Left lung (tissue), 10 donors: ENCODE measurements around the gene ZGPAT. TPM values are rescaled to one million over a fixed set of nuclear protein-coding genes. Genes with fewer than 3 reads are reported as not detected.

Experiments used
- ATAC-seq: fragments of 200-7000 bp; cut with Tn5 transposase; one replicate; pipeline ENCODE4 v1.9.1; 2020; ENCODE audit warnings: moderate library complexity
- DNase-seq, 4 donors: peaks; one replicate each; pipeline ENCODE4 v3.0.0-alpha.2; 2013 to 2020
- H3K27ac ChIP-seq, 2 donors: fragments of 200-600 bp; sonication (generic) in 1 of 2; one replicate each; pipeline versions ENCODE4 v1.5.0 to v1.8.0; 2020 to 2021
- H3K27me3 ChIP-seq, 2 donors: fragments of 200-600 bp; sonication (generic) in 1 of 2; one replicate each; pipeline versions ENCODE4 v1.5.0 to v1.8.0; 2020 to 2021
- H3K36me3 ChIP-seq, 2 donors: fragments of 200-600 bp; sonication (generic) in 1 of 2; one replicate each; pipeline versions ENCODE4 v1.5.0 to v1.8.0; 2020 to 2021
- H3K4me1 ChIP-seq, 2 donors: fragments of 200-600 bp; one replicate each; pipeline ENCODE4 v1.8.0; 2021
- H3K4me3 ChIP-seq, 2 donors: fragments of 200-600 bp; sonication (generic) in 1 of 2; one replicate each; pipeline versions ENCODE4 v1.5.0 to v1.8.0; 2020 to 2021; ENCODE audit warnings: mild to moderate bottlenecking in 1 of 2
- H3K9me3 ChIP-seq, 2 donors: fragments of 200-600 bp; sonication (generic) in 1 of 2; one replicate each; pipeline versions ENCODE4 v1.5.0 to v1.8.0; 2020 to 2021
- intact Hi-C, 2 donors: fragments of 100-400 bp; cut with DNase I; formaldehyde crosslinking; loops; one replicate each; pipeline versions ENCODE4 v1.11.2 to v1.14.2; 2022
- polyA plus RNA-seq, 6 donors: library from polyadenylated mRNA; unstranded; fragments of 120-200 nt; gene quantifications; one replicate each; pipeline ENCODE4 v1.2.1, GENCODE V29; 2013; ENCODE audit not compliant: insufficient read length in 6 of 6
- total RNA-seq, 2 donors: library from RNA; stranded (reverse); fragmentation: NEBNext Ultra II Directional; extraction: Animal tissue kit (Norgen Biotek cat#: 25700); gene quantifications; one replicate each; pipeline ENCODE4 v1.2.1, GENCODE V29; 2021
- TF ChIP-seq, protein P1 (sequence below), 2 donors: fragments of 200-600 bp; sonication (generic) in 1 of 2; IDR thresholded peaks; one replicate each; pipeline versions ENCODE4 v1.5.0 to v1.8.0; 2021; ENCODE audit warnings: antibody characterized with exemption in 2 of 2
- donor health status: DM: no; HTN: yes; CAD: no.
- donor health status: DM: no; HTN: no; CAD: no.

The ZGPAT gene
- total and polyA plus RNA-seq, 8 donors, result 13.7 to 28.8 (median 18.9) TPM

DNA sequence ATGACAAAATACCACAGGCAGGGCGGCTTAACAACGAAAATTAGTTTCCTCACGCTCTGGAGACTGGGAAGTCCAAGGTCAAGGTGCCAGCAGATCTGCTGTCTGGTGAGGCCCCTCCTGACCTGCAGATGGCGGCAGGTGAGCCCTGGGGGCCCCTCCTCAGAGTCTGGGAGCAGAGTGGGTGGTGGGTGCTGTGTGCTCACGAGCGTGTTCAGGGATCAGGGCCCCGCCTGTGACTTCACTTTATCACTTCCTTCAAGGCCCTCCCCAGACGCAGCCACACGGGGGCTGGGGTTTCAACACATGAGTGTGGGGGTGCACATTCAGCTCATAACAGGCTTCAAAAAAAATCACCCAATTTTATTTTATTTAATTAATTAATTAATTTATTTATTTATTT lies 71.0 kb downstream of the ZGPAT start:
- intact Hi-C loops, result no loop called here
- ATAC-seq (no peak), DNase-seq (peak in 1 of 4 donors; percentile 64)
- Histone ChIP-seq H3K27me3 (peaks cover 0 to 10% of the 10 kb centered on the region in 2 donors), H3K9me3 (no peaks in the 10 kb centered on the region), H3K4me3 (no peak overlapping the region), H3K36me3 (no peaks in the 10 kb centered on the region), H3K27ac (no peak overlapping the region), H3K4me1 (peaks cover 0 to 13% of the 10 kb centered on the region in 2 donors)
- TF ChIP-seq, protein P1, sequence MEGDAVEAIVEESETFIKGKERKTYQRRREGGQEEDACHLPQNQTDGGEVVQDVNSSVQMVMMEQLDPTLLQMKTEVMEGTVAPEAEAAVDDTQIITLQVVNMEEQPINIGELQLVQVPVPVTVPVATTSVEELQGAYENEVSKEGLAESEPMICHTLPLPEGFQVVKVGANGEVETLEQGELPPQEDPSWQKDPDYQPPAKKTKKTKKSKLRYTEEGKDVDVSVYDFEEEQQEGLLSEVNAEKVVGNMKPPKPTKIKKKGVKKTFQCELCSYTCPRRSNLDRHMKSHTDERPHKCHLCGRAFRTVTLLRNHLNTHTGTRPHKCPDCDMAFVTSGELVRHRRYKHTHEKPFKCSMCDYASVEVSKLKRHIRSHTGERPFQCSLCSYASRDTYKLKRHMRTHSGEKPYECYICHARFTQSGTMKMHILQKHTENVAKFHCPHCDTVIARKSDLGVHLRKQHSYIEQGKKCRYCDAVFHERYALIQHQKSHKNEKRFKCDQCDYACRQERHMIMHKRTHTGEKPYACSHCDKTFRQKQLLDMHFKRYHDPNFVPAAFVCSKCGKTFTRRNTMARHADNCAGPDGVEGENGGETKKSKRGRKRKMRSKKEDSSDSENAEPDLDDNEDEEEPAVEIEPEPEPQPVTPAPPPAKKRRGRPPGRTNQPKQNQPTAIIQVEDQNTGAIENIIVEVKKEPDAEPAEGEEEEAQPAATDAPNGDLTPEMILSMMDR (IDR thresholded peaks at IDR 0.05), result no peak

DNA sequence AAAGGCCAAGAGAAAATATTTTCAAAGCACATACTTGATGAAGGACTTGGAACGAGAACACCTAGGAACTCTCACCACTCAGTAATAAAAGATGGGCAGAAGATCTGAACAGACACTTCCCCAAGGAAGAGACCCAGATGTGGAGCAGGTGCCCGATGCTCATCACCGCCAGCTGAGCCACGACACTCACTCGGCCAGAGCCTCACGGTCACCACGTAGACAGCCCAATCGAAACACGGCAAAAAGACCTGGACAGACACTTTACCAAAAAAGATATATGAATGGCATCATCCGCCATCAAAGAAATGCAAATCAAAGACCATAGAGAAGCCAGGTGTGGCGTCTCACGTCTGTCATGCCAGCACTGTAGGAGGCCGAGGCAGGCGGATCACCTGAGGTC lies 73.3 kb downstream of the ZGPAT start:
- no peak overlapping the region for H3K4me3 ChIP-seq
- no peaks in the 10 kb centered on the region for H3K9me3 ChIP-seq
- ATAC-seq (no peak), DNase-seq (peak in 1 of 4 donors; percentile 24)
- intact Hi-C loops, result loop anchor here in 1 of 2 donors (10.0 kb wide), 1 partner anchor 74 kb away; no protein-coding TSS in a partner anchor
- no peak overlapping the region for H3K27ac ChIP-seq
- H3K27me3 ChIP-seq, result no peaks in the 10 kb centered on the region
- TF ChIP-seq, protein P1 (IDR thresholded peaks at IDR 0.05), result no peak
- H3K4me1 ChIP-seq, result no peaks in the 10 kb centered on the region
- H3K36me3 ChIP-seq, result no peaks in the 10 kb centered on the region

DNA sequence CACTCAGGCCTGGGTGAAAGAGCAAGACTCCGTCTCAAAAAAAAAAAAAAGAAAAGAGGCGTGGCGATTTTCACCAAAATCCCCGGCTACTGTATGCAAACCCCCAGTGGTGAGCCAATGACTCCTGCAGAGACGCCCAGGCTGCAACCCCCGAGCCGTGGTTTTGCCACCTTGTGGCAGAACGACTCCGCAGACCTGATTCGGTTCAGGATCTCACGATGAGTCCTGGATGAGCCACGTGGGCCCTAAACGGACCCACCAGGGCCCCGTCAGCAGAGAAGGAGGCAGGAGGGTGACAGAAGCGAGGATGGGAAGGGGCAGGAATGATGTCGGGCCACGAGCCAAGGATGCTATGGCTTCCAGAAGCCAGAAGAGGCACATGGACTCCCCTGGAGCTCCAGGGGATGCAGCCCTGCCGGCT lies 74.2 kb downstream of the ZGPAT start:
- H3K27ac ChIP-seq, result no peak overlapping the region
- no peaks in the 10 kb centered on the region for H3K36me3 ChIP-seq
- no peaks in the 10 kb centered on the region for H3K9me3 ChIP-seq
- peak in 1 of 4 donors; percentile 45 for DNase-seq
- no peak overlapping the region for H3K4me3 ChIP-seq
- H3K4me1 ChIP-seq, result no peaks in the 10 kb centered on the region
- TF ChIP-seq, protein P1 (IDR thresholded peaks at IDR 0.05), result no peak
- no peaks in the 10 kb centered on the region for H3K27me3 ChIP-seq
- ATAC-seq, result no peak
- intact Hi-C loops, result loop anchor here in 1 of 2 donors (10.0 kb wide), 1 partner anchor 73 kb away; no protein-coding TSS in a partner anchor

DNA sequence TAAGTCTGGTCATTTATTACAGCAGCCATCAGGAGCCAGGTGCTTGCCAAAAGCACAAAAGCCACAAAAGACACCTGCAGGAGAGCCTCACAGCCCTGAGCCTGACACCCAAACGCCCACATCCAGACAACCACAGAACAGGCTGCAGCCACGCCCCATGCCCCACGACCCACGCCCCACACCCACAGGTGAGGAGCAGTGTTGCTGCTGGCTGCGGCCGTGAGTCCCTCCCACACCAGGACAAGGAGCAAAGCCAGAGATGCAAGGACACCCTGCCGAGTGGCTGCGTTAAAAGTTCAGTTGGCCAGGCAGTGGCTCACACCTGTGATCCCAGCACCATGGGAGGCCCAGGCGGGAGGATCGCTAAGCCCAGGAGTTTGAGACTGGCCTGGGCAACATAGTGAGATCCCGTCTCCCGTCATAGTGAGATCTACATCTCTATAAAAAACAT lies 74.7 kb downstream of the ZGPAT start:
- Histone ChIP-seq H3K27me3 (no peaks in the 10 kb centered on the region), H3K36me3 (no peaks in the 10 kb centered on the region), H3K27ac (no peak overlapping the region), H3K4me1 (no peaks in the 10 kb centered on the region), H3K4me3 (no peak overlapping the region), H3K9me3 (no peaks in the 10 kb centered on the region)
- TF ChIP-seq, protein P1 (IDR thresholded peaks at IDR 0.05), result no peak
- intact Hi-C loops, result loop anchor here in 1 of 2 donors (10.0 kb wide), 1 partner anchor 72 kb away; no protein-coding TSS in a partner anchor
- DNase-seq (peak in 1 of 4 donors; percentile 49), ATAC-seq (no peak)

DNA sequence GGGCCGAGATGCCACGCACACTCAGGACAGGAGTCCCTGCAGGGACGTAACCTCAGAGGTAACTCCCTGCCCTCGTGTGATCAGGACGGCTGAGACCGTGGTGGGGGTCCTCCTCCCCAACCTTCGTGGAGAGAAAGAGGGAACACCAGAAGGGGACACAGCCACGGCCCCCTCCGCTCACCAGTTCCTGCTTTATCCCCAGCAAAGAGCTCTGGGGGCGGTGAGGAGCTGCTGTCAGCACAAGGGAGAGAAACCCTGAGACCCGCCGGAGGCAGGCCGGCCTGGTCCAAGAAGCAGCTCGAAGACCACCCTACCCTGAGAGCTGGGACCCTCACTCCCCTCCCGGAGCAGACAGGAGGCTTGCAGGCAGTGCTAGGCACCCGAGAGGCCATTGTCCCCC lies 76.1 kb downstream of the ZGPAT start:
- no peak overlapping the region for H3K4me3 ChIP-seq
- no peaks in the 10 kb centered on the region for H3K36me3 ChIP-seq
- no peaks in the 10 kb centered on the region for H3K27me3 ChIP-seq
- no peaks in the 10 kb centered on the region for H3K9me3 ChIP-seq
- DNase-seq, result peak in 1 of 4 donors; percentile 63
- no peak for ATAC-seq
- TF ChIP-seq, protein P1 (IDR thresholded peaks at IDR 0.05), result no peak
- no peak overlapping the region for H3K27ac ChIP-seq
- intact Hi-C loops, result loop anchor here in 1 of 2 donors (10.0 kb wide), 1 partner anchor 71 kb away; no protein-coding TSS in a partner anchor
- no peaks in the 10 kb centered on the region for H3K4me1 ChIP-seq
